H1 (cell line): ENCODE measurements around the gene AFAP1L1. TPM values are rescaled to one million over a fixed set of nuclear protein-coding genes. Genes with fewer than 3 reads are reported as not detected.

Experiments used
- CTCF ChIA-PET: fragments of 300-600 bp; sonication (Branson Sonifier 250); formaldehyde crosslinking; loops from one replicate; lab custom pipeline; 2021; ENCODE audit not compliant: partially characterized antibody; lab: Charles Lee
- POLR2A ChIA-PET: fragments of 300-600 bp; sonication (Branson Sonifier 250); formaldehyde crosslinking; loops from one replicate; lab custom pipeline; 2021; ENCODE audit warnings: inconsistent platforms; ENCODE audit not compliant: partially characterized antibody; lab: Charles Lee
- DNase-seq, 2 experiments: peaks; one replicate each; pipeline versions ENCODE4 v3.0.0 to v3.0.0-alpha.2; 2010 to 2022; ENCODE audit warnings: low spot score in 2 of 2, low read depth in 1 of 2, mixed read lengths in 1 of 2
- FAIRE-seq: peaks from 2 replicates; lab custom pipeline; 2011; peaks lifted over from hg19 to GRCh38; lab: Jason Lieb, UNC
- H2AFZ ChIP-seq: 2 replicates; pipeline ENCODE4 v1.8.1; 2012; ENCODE audit warnings: low read length, inconsistent platforms
- H2AK5ac ChIP-seq: 2 replicates; pipeline ENCODE4 v1.6.1; 2013; ENCODE audit warnings: low read depth, low read length
- H2BK120ac ChIP-seq: replicated peaks from 2 replicates; pipeline ENCODE3; 2013; ENCODE audit warnings: low read depth, low read length, inconsistent platforms
- H2BK12ac ChIP-seq: 2 replicates; pipeline ENCODE4 v1.6.1; 2013; ENCODE audit warnings: low read depth, low read length
- H2BK15ac ChIP-seq: 2 replicates; pipeline ENCODE4 v1.6.1; 2013; ENCODE audit warnings: low read length
- H2BK20ac ChIP-seq: 2 replicates; pipeline ENCODE4 v1.6.1; 2013; ENCODE audit warnings: low read length
- H2BK5ac ChIP-seq: 2 replicates; pipeline ENCODE4 v1.6.1; 2013; ENCODE audit warnings: low read depth, low read length
- H3K14ac ChIP-seq: 2 replicates; pipeline ENCODE4 v1.6.1; 2013; ENCODE audit warnings: inconsistent platforms; ENCODE audit not compliant: insufficient read length
- H3K18ac ChIP-seq: 2 replicates; pipeline ENCODE4 v1.6.1; 2013; ENCODE audit warnings: low read length; ENCODE audit errors: extremely low read depth
- H3K23ac ChIP-seq: 2 replicates; pipeline ENCODE4 v1.6.1; 2013; ENCODE audit warnings: inconsistent platforms; ENCODE audit not compliant: insufficient read length
- H3K23me2 ChIP-seq: 2 replicates; pipeline ENCODE4 v1.6.1; 2013; ENCODE audit warnings: low read depth, low read length
- H3K27ac ChIP-seq: 2 replicates; pipeline ENCODE4 v1.6.1; 2011; ENCODE audit warnings: low read depth, low read length, inconsistent platforms
- H3K27me3 ChIP-seq, 4 experiments: replicated peaks in 1 of 4; 1 replicate in 1 of 4; 2 replicates in 3 of 4; pipeline versions ENCODE4 v1.6.1 to v1.8.1; 2011 to 2013; ENCODE audit warnings: low read length in 3 of 4, mild to moderate bottlenecking in 3 of 4, inconsistent platforms in 2 of 4, mixed read lengths in 2 of 4, moderate library complexity in 1 of 4; ENCODE audit not compliant: control insufficient read depth in 3 of 4, insufficient read depth in 3 of 4; ENCODE audit errors: extremely low read depth in 1 of 4
- H3K36me3 ChIP-seq, 4 experiments: 2 replicates each; pipeline versions ENCODE4 v1.6.1 to v1.8.1; 2011 to 2013; ENCODE audit warnings: mild to moderate bottlenecking in 4 of 4, low read length in 3 of 4, moderate library complexity in 2 of 4, control low read depth in 1 of 4, inconsistent platforms in 1 of 4; ENCODE audit not compliant: insufficient read depth in 4 of 4, control insufficient read depth in 2 of 4
- H3K4ac ChIP-seq: replicated peaks from 2 replicates; pipeline ENCODE3; 2013; ENCODE audit warnings: low read length, low read depth, mixed read lengths, inconsistent platforms; ENCODE audit not compliant: insufficient read length
- H3K4me1 ChIP-seq, 4 experiments: replicated peaks in 1 of 4; 1 replicate in 1 of 4; 2 replicates in 3 of 4; pipeline versions ENCODE4 v1.6.1 to v1.8.1; 2011 to 2013; ENCODE audit warnings: low read length in 3 of 4, inconsistent platforms in 2 of 4, mixed read lengths in 1 of 4; ENCODE audit not compliant: insufficient read depth in 4 of 4, control insufficient read depth in 3 of 4
- H3K4me2 ChIP-seq, 2 experiments: 2 replicates each; pipeline versions ENCODE4 v1.6.1 to v1.8.1; 2011 to 2013; ENCODE audit warnings: low read depth in 2 of 2, low read length in 2 of 2, control low read depth in 1 of 2, inconsistent platforms in 1 of 2, mild to moderate bottlenecking in 1 of 2; ENCODE audit not compliant: insufficient read depth in 1 of 2
- H3K4me3 ChIP-seq, 4 experiments: fragments of 200-600, 300-600 bp in 1 of 4; sonication (generic), shearing (Covaris generic), sonication (Bioruptor Twin) in 1 of 4; 2 replicates each; pipeline versions ENCODE4 v1.5.1 to v1.8.1; 2011 to 2016; ENCODE audit warnings: low read length in 4 of 4, low read depth in 3 of 4, control low read depth in 2 of 4, inconsistent platforms in 2 of 4, mild to moderate bottlenecking in 2 of 4, mixed read lengths in 1 of 4, moderate library complexity in 1 of 4; ENCODE audit not compliant: insufficient read depth in 2 of 4; ENCODE audit errors: extremely low read depth in 1 of 4
- H3K56ac ChIP-seq: replicated peaks from 2 replicates; pipeline ENCODE3; 2013; ENCODE audit warnings: low read depth, mild to moderate bottlenecking, mixed read lengths, low read length, inconsistent platforms; ENCODE audit not compliant: insufficient read length
- H3K79me1 ChIP-seq: 2 replicates; pipeline ENCODE4 v1.6.1; 2013; ENCODE audit warnings: low read depth, low read length, control low read depth
- H3K79me2 ChIP-seq, 2 experiments: 2 replicates each; pipeline versions ENCODE4 v1.6.1 to v1.8.1; 2012 to 2013; ENCODE audit warnings: low read length in 2 of 2, mild to moderate bottlenecking in 2 of 2, inconsistent platforms in 1 of 2; ENCODE audit not compliant: insufficient read depth in 2 of 2, control insufficient read depth in 1 of 2
- H3K9ac ChIP-seq, 4 experiments: replicated peaks in 1 of 4; 1 replicate in 1 of 4; 2 replicates in 3 of 4; pipeline versions ENCODE4 v1.6.1 to v1.8.1; 2011 to 2013; ENCODE audit warnings: low read depth in 3 of 4, low read length in 3 of 4, control low read depth in 2 of 4, mild to moderate bottlenecking in 2 of 4, moderate library complexity in 2 of 4, inconsistent platforms in 1 of 4; ENCODE audit errors: extremely low read depth in 1 of 4
- H3K9me3 ChIP-seq, 2 experiments: 2 replicates each; pipeline versions ENCODE4 v1.6.1 to v1.8.1; 2012 to 2013; ENCODE audit warnings: mild to moderate bottlenecking in 2 of 2, moderate library complexity in 2 of 2, control low read depth in 1 of 2, inconsistent platforms in 1 of 2, low read depth in 1 of 2, low read length in 1 of 2, mixed read lengths in 1 of 2; ENCODE audit not compliant: insufficient read depth in 2 of 2
- H4K20me1 ChIP-seq, 2 experiments: replicated peaks in 1 of 2; 2 replicates each; pipeline versions ENCODE3 to v1.8.1; 2011 to 2013; ENCODE audit warnings: inconsistent platforms in 2 of 2, low read length in 2 of 2, mild to moderate bottlenecking in 1 of 2; ENCODE audit not compliant: insufficient read depth in 2 of 2, control insufficient read depth in 1 of 2
- H4K5ac ChIP-seq: 2 replicates; pipeline ENCODE4 v1.6.1; 2013; ENCODE audit warnings: low read length, low read depth, mixed read lengths, inconsistent platforms; ENCODE audit not compliant: insufficient read length
- H4K8ac ChIP-seq: 2 replicates; pipeline ENCODE4 v1.8.0; 2013; ENCODE audit warnings: mild to moderate bottlenecking, moderate library complexity, low read length, inconsistent platforms; ENCODE audit not compliant: insufficient read depth; ENCODE audit errors: extremely low read depth
- H4K91ac ChIP-seq: replicated peaks from 2 replicates; pipeline ENCODE3; 2013; ENCODE audit warnings: low read length, mixed read lengths, inconsistent platforms; ENCODE audit not compliant: insufficient read length
- CHD2 ChIP-seq: IDR thresholded peaks from 2 replicates; pipeline ENCODE4 v1.6.1; 2012; ENCODE audit warnings: low read length, improper control_type of control experiment
- CTCF ChIP-seq, 3 experiments: IDR thresholded peaks; 1 replicate in 2 of 3; 2 replicates in 1 of 3; pipeline versions ENCODE4 v1.5.1 to v1.6.1; 2011; ENCODE audit warnings: low read length in 3 of 3, mild to moderate bottlenecking in 3 of 3, inconsistent platforms in 2 of 3, low read depth in 1 of 3, moderate library complexity in 1 of 3; ENCODE audit not compliant: insufficient read depth in 1 of 3; ENCODE audit errors: control extremely low read depth in 1 of 3
- EP300 ChIP-seq, 2 experiments: IDR thresholded peaks; 1 replicate in 1 of 2; 2 replicates in 1 of 2; pipeline ENCODE4 v1.6.1; 2011 to 2012; ENCODE audit warnings: low read depth in 2 of 2, low read length in 2 of 2, mild to moderate bottlenecking in 2 of 2, borderline replicate concordance in 1 of 2, inconsistent platforms in 1 of 2, moderate library complexity in 1 of 2
- MAX ChIP-seq: IDR thresholded peaks from 2 replicates; pipeline ENCODE4 v1.6.1; 2012; ENCODE audit warnings: inconsistent platforms
- PHF8 ChIP-seq: fragments of 200-600 bp; sonication (generic); conservative IDR thresholded peaks from 2 replicates; pipeline ENCODE4 v1.7.1; 2012; ENCODE audit warnings: low read depth, mild to moderate bottlenecking, inconsistent platforms, low read length, moderate library complexity
- RAD21 ChIP-seq, 2 experiments: IDR thresholded peaks in 1 of 2; conservative IDR thresholded peaks in 1 of 2; 2 replicates each; pipeline ENCODE4 v1.6.1; 2011; ENCODE audit warnings: low read depth in 2 of 2, low read length in 2 of 2, improper control_type of control experiment in 1 of 2, inconsistent platforms in 1 of 2, mild to moderate bottlenecking in 1 of 2, moderate library complexity in 1 of 2
- RFX5 ChIP-seq: IDR thresholded peaks from 2 replicates; pipeline ENCODE4 v1.6.1; 2011; ENCODE audit warnings: low read depth, low read length, improper control_type of control experiment, borderline replicate concordance
- SRF ChIP-seq: IDR thresholded peaks from 2 replicates; pipeline ENCODE4 v1.6.1; 2011; ENCODE audit warnings: mild to moderate bottlenecking, low read depth, low read length, moderate library complexity
- WGBS, 2 experiments: shearing (Covaris generic) in 1 of 2; methylation state at CpG; one replicate each; pipeline versions ENCODE4 v1.1.6 to v1.1.7; 2013 to 2015; ENCODE audit warnings: low lambda C conversion rate in 2 of 2, mixed read lengths in 2 of 2, inconsistent platforms in 1 of 2, low coverage in 1 of 2, missing lambda C conversion rate in 1 of 2; ENCODE audit not compliant: insufficient replicate concordance in 2 of 2, insufficient coverage in 1 of 2, insufficient read length in 1 of 2; ENCODE audit errors: extremely low coverage in 1 of 2, missing lambda C conversion rate in 1 of 2; 5-methylcytosine and 5-hydroxymethylcytosine counted together
- polyA plus RNA-seq, 7 experiments: library from polyadenylated mRNA; depleted of rRNA in 3 of 7; stranded (reverse) in 5 of 7; unstranded in 2 of 7; fragments of >200 nt in 5 of 7; fragments of 200-250 nt in 2 of 7; gene quantifications; 1 replicate in 5 of 7; 2 replicates in 1 of 7; 4 replicates in 1 of 7; pipeline versions ENCODE4 v1.2.1 to v1.2.3, GENCODE V29; 2011 to 2013; ENCODE audit warnings: missing spikeins in 2 of 7, mixed read lengths in 2 of 7
- total RNA-seq: library from RNA; stranded (reverse); fragmentation: NEBNext Ultra II Directional; extraction: Animal tissue kit (Norgen Biotek cat#: 25700); gene quantifications from 2 replicates; pipeline ENCODE4 v1.2.1, GENCODE V29; 2021

AFAP1L1 gene
- total and polyA plus RNA-seq, 2 of the 8 experiments (the other 6 are each of a cell fraction or from before 2014, with no cell fraction given), result 0.79 to 4.7 TPM

DNA sequence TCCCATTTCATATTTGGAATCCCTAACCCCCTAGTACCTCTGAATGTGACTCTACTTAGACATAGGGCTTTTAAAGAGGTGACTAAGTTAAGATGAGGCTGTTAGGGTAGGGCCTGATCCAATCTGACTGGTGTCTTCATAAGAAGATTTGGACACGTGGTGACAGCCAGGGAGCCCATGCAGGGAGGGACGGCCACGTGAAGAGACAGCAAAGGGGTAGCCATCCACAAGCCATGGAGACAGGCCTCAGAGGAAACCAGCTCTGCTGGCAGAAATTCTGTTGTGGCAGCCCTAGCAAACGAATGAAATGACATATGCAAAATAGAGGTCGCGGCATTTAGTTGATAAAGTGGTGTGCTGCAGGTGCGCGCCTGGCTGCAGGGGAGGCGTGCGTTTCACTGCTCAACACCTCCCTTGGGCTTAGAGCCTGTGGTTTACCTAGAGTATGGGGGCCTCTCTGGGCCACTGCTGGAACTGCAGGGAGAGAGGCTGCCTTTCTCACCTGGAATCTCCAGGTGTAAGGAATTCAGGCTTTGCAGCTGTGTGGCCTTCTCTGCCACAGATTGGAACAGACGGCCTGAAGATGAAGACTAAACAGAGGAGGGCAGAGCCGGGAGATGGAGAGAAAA, 7.1 kb upstream of the AFAP1L1 start:
- ChIA-PET CTCF (interaction anchor here (0.6 to 7.5 kb wide), 47 partner anchors 10 to 534 kb away, joined by 3 to 88 read pairs (median 4); partner anchors contain the start of genes ABLIM3, ADRB2 and GRPEL2), POLR2A (no interaction called here)
- Histone ChIP-seq H3K36me3 (no peaks in the 10 kb centered on the region), H2BK120ac (no peak overlapping the region), H3K4me3 (no peak overlapping the region), H3K4me2 (peak overlapping the region in 1 of 2 experiments; percentile 58; a peak in 2 of 4 replicates), H3K9me3 (no peaks in the 10 kb centered on the region), H4K5ac (no peak overlapping the region), H4K20me1 (peaks cover 0 to 2% of the 10 kb centered on the region in 2 experiments), H4K91ac (no peak overlapping the region), H4K8ac (no peak overlapping the region; the same call in 1 of the 2 replicates), H2AK5ac (no peak overlapping the region), H2BK15ac (no peak overlapping the region), H3K27ac (no peak overlapping the region), H3K4ac (no peak overlapping the region), H2AFZ (peak overlapping the region; percentile 56; the same call in 1 of the 2 replicates), H3K27me3 (peaks cover 0 to 8% (median 5%) of the 10 kb centered on the region in 4 experiments; a peak in 6 of 7 replicates), H3K79me2 (no peaks in the 10 kb centered on the region), H2BK5ac (no peak overlapping the region), H2BK12ac (no peak overlapping the region), H3K9ac (no peak overlapping the region), H3K18ac (no peak overlapping the region), H3K14ac (no peak overlapping the region), H2BK20ac (no peak overlapping the region), H3K23ac (no peak overlapping the region), H3K79me1 (no peaks in the 10 kb centered on the region), H3K23me2 (no peaks in the 10 kb centered on the region), H3K4me1 (no peaks in the 10 kb centered on the region), H3K56ac (no peak overlapping the region)
- 21% methylated on average over 12 of the region's 12 CpGs; no CpG with 5 or more reads in 1 of the 2 experiments for WGBS, 2 experiments
- FAIRE-seq (peak; percentile 84), DNase-seq (peak; percentile 53 to 85)
- TF ChIP-seq RAD21 (IDR thresholded peaks at IDR 0.05 in 1 of 2, conservative IDR thresholded peaks at IDR 0.05 in 1 of 2; ENCODE audit: low read depth in 2 of 2, low read length in 2 of 2) (peak; percentile 90 to 91), CTCF (IDR thresholded peaks at IDR 0.05; ENCODE audit: control extremely low read depth in 1 of 3, insufficient read depth in 1 of 3, low read depth in 1 of 3, low read length in 3 of 3) (peak; percentile 83 to 97 (median 90)), MAX (peak; percentile 73), CHD2 (no peak), EP300 (IDR thresholded peaks at IDR 0.05; ENCODE audit: borderline replicate concordance in 1 of 2, low read depth in 2 of 2, low read length in 2 of 2) (no peak; a peak in 1 of 3 replicates), SRF (no peak), RFX5 (no peak), PHF8 (no peak)
